Stomach (tissue), 19 donors: ENCODE measurements around the gene ZNF248. TPM values are rescaled to one million over a fixed set of nuclear protein-coding genes. Genes with fewer than 3 reads are reported as not detected.

Experiments used
- DNase-seq, 2 donors: peaks; one replicate each; pipeline versions ENCODE4 v3.0.0 to v3.0.0-alpha.2; 2013 to 2019
- H3K27ac ChIP-seq, 5 donors: fragments of 200-600 bp in 4 of 5; sonication (generic) in 4 of 5; one replicate each; pipeline ENCODE4 v1.5.1; 2013 to 2019; ENCODE audit warnings: mild to moderate bottlenecking in 1 of 5, moderate library complexity in 1 of 5
- H3K27me3 ChIP-seq, 3 donors: fragments of 200-600 bp; sonication (generic); one replicate each; pipeline ENCODE4 v1.5.1; 2017 to 2019; ENCODE audit warnings: mixed run types in 1 of 3
- H3K36me3 ChIP-seq, 4 donors: fragments of 200-600 bp; sonication (generic); 1 replicate in 3 of 4; 2 replicates in 1 of 4; pipeline ENCODE4 v1.5.1; 2016 to 2019
- H3K4me1 ChIP-seq, 4 donors: fragments of 200-600 bp; sonication (generic); one replicate each; pipeline ENCODE4 v1.5.1; 2016 to 2019
- H3K4me3 ChIP-seq, 4 donors: fragments of 200-600 bp; sonication (generic) in 3 of 4; one replicate each; pipeline ENCODE4 v1.5.1; 2016 to 2019; ENCODE audit warnings: mild to moderate bottlenecking in 1 of 4
- H3K9me3 ChIP-seq, 4 donors: fragments of 200-600 bp; sonication (generic); one replicate each; pipeline ENCODE4 v1.5.1; 2016 to 2019
- EP300 ChIP-seq: sonication (generic); formaldehyde crosslinking; IDR thresholded peaks from one replicate; pipeline ENCODE4 v1.6.1; 2017; ENCODE audit warnings: antibody characterized with exemption
- POLR2A ChIP-seq, 4 donors: fragments of 450-650 bp; IDR thresholded peaks; one replicate each; pipeline ENCODE4 v1.6.1; 2016; ENCODE audit warnings: antibody characterized with exemption in 4 of 4, control low read depth in 2 of 4, mild to moderate bottlenecking in 1 of 4, moderate library complexity in 1 of 4
- POLR2AphosphoS5 ChIP-seq, 3 donors: sonication (generic); formaldehyde crosslinking; IDR thresholded peaks; one replicate each; pipeline ENCODE4 v1.6.1; 2016; ENCODE audit warnings: antibody characterized with exemption in 3 of 3
- WGBS, 5 donors: extraction: QIAGEN DNeasy Blood & Tissue Kit in 3 of 5; methylation state at CpG; one replicate each; pipeline versions ENCODE4 v1.1.5 to v1.1.7; 2013 to 2018; 5-methylcytosine and 5-hydroxymethylcytosine counted together
- intact Hi-C: fragments of 100-400 bp; cut with DNase I; formaldehyde crosslinking; loops from one replicate; pipeline ENCODE4 v1.15.1; 2023; ENCODE audit warnings: low total_unique reads
- long read RNA-seq, 10 donors: transcript quantifications; one replicate each; lab custom pipeline, GENCODE V29; 2026
- polyA plus RNA-seq, 3 donors: library from polyadenylated mRNA; stranded (reverse); fragments of 200-250 nt; gene quantifications; one replicate each; pipeline ENCODE4 v1.2.3, GENCODE V29; 2013
- total RNA-seq, 5 donors: library from RNA; depleted of rRNA; stranded (reverse); fragments of >200 nt; gene quantifications; one replicate each; pipeline versions ENCODE4 v1.1.0 to v1.2.3, GENCODE V29; 2014 to 2016
- TF ChIP-seq, protein P1 (sequence below), 7 experiments: fragments of 450-650 bp in 4 of 7; fragments of 200-600 bp in 3 of 7; sonication (generic) in 3 of 7; IDR thresholded peaks; one replicate each; pipeline ENCODE4 v1.5.1; 2016 to 2019; ENCODE audit warnings: antibody characterized with exemption in 7 of 7, control low read depth in 2 of 7, mild to moderate bottlenecking in 1 of 7
- donor health status: healthy with polysubstance abuse.
- donor health status: Bipolar disorder and iron deficiency.
- donor health status: healthy.

ZNF248 gene
- total RNA-seq: 10 to 100 TPM in 4 of 5 donors, 1 to 10 TPM in 1; 8.2 to 32.9 (median 15.5) TPM
- polyA plus RNA-seq: 1 to 10 TPM; 2.5 to 5.8 (median 2.9) TPM
- long read RNA-seq, donor 1, full-length matches to known transcripts: 1 of 1 reads
- long read RNA-seq, donor 1, partial matches to known transcripts: 0 of 1 reads
- long read RNA-seq, donor 1, other reads (novel, unspliced or antisense): 0 of 1 reads
- long read RNA-seq, donor 2, full-length matches to known transcripts: 4 of 4 reads
- long read RNA-seq, donor 2, partial matches to known transcripts: 0 of 4 reads
- long read RNA-seq, donor 2, other reads (novel, unspliced or antisense): 0 of 4 reads
- long read RNA-seq, donor 3: 0 reads
- long read RNA-seq, donor 4, full-length matches to known transcripts: 1 of 1 reads
- long read RNA-seq, donor 4, partial matches to known transcripts: 0 of 1 reads
- long read RNA-seq, donor 4, other reads (novel, unspliced or antisense): 0 of 1 reads
- long read RNA-seq, donor 5, full-length matches to known transcripts: 1 of 1 reads
- long read RNA-seq, donor 5, partial matches to known transcripts: 0 of 1 reads
- long read RNA-seq, donor 5, other reads (novel, unspliced or antisense): 0 of 1 reads
- long read RNA-seq, donor 6, full-length matches to known transcripts: 10 of 15 reads
- long read RNA-seq, donor 6, partial matches to known transcripts: 5 of 15 reads
- long read RNA-seq, donor 6, other reads (novel, unspliced or antisense): 0 of 15 reads
- long read RNA-seq, donor 7, full-length matches to known transcripts: 3 of 3 reads
- long read RNA-seq, donor 7, partial matches to known transcripts: 0 of 3 reads
- long read RNA-seq, donor 7, other reads (novel, unspliced or antisense): 0 of 3 reads
- long read RNA-seq, donor 8, full-length matches to known transcripts: 3 of 3 reads
- long read RNA-seq, donor 8, partial matches to known transcripts: 0 of 3 reads
- long read RNA-seq, donor 8, other reads (novel, unspliced or antisense): 0 of 3 reads
- long read RNA-seq, donor 9, full-length matches to known transcripts: 3 of 3 reads
- long read RNA-seq, donor 9, partial matches to known transcripts: 0 of 3 reads
- long read RNA-seq, donor 9, other reads (novel, unspliced or antisense): 0 of 3 reads
- long read RNA-seq, donor 10: 0 reads

DNA sequence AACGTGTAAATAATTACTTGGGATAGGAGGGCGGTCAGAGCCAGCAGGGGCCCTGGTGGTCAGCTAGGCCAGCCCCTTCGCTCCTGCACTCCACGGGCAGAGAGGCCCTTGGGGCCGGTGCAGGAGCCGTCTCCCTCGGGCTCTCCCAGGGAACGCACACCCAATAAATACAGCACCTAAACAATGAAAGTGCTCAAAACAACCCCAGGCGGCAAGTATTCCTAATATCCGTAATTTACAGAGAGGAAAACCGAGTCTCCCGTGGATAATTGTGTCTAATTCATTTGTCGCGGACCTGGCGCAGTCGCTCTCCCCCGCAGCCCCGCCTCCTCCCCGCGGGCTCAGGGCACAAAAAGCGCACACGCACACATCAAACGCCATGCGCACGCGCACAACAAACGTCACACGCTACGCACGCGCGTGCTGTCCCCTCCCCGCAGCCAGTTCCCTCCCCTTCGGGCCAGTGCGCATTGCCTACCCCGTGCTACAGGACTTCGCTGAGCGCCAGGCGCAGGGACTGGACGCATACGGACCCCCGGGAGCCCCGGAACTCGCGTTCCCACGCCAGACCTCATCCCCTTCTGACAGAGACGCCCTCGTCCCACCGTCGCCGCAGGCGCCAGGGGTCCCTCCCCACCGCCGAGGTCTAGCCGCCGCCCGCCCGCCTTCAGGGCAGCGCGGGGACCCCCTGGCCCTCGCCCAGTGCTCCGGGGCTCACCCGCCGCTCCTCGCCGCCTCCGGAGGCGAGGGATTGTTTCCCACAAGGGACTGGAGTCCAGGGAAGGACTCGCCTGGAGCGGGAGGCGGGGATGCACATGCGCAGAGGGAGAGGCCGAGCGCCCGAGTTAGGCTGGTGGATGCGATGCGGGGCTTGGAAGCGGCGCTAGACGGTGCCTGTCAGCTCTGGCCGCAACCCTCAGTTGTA lies at the start of gene ZNF248:
TSS of gene ZNF248 (minus strand) at position 324 of the 925 bp plus-strand sequence. CDS start 1,300 bp downstream, outside the sequence.
- Histone ChIP-seq H3K4me3 (peak within 1 kb of the TSS; percentile 66 to 89 (median 74)), H3K36me3 (peaks cover 4 to 14% (median 8%) of the 10 kb centered on the region in 4 donors), H3K4me1 (peaks cover 11 to 38% (median 25%) of the 10 kb centered on the region in 4 donors), H3K27me3 (no peaks in the 10 kb centered on the region), H3K9me3 (no peaks in the 10 kb centered on the region), H3K27ac (peak within 1 kb of the TSS; percentile 96 to 100 (median 98))
- intact Hi-C loops: loop anchor here (10.0 kb wide), 1 partner anchor 237 kb away; the partner anchor contains the start of gene ZNF37A
- TF ChIP-seq POLR2A (IDR thresholded peaks at IDR 0.05): peak in 2 of 4 donors; percentile 91 to 97
- peak; percentile 99 for TF ChIP-seq POLR2AphosphoS5 (IDR thresholded peaks at IDR 0.05)
- TF ChIP-seq EP300: peak; percentile 19
- TF ChIP-seq, protein P1, sequence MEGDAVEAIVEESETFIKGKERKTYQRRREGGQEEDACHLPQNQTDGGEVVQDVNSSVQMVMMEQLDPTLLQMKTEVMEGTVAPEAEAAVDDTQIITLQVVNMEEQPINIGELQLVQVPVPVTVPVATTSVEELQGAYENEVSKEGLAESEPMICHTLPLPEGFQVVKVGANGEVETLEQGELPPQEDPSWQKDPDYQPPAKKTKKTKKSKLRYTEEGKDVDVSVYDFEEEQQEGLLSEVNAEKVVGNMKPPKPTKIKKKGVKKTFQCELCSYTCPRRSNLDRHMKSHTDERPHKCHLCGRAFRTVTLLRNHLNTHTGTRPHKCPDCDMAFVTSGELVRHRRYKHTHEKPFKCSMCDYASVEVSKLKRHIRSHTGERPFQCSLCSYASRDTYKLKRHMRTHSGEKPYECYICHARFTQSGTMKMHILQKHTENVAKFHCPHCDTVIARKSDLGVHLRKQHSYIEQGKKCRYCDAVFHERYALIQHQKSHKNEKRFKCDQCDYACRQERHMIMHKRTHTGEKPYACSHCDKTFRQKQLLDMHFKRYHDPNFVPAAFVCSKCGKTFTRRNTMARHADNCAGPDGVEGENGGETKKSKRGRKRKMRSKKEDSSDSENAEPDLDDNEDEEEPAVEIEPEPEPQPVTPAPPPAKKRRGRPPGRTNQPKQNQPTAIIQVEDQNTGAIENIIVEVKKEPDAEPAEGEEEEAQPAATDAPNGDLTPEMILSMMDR (IDR thresholded peaks at IDR 0.05): no peak
- peak; percentile 97 to 99 for DNase-seq
- 0 to 1% (median 1%) methylated on average over 59 to 81 of the region's 81 CpGs for WGBS, 5 donors

- TF ChIP-seq EP300 (no peak), POLR2AphosphoS5 (IDR thresholded peaks at IDR 0.05) (no peak)
- no peak for DNase-seq
- Histone ChIP-seq H3K27me3 (no peaks in the 10 kb centered on the region), H3K9me3 (peaks cover 0 to 22% (median 7%) of the 10 kb centered on the region in 4 donors), H3K36me3 (no peaks in the 10 kb centered on the region), H3K4me1 (no peaks in the 10 kb centered on the region), H3K27ac (no peak overlapping the region), H3K4me3 (no peak overlapping the region)
- WGBS, 5 donors: 43 to 55% (median 49%) methylated on average over 2 of the region's 2 CpGs
- intact Hi-C loops: no loop called here
Measured at GRCh38 chr10:37906382-37906781, 49.0 kb upstream of the ZNF248 start.

DNA sequence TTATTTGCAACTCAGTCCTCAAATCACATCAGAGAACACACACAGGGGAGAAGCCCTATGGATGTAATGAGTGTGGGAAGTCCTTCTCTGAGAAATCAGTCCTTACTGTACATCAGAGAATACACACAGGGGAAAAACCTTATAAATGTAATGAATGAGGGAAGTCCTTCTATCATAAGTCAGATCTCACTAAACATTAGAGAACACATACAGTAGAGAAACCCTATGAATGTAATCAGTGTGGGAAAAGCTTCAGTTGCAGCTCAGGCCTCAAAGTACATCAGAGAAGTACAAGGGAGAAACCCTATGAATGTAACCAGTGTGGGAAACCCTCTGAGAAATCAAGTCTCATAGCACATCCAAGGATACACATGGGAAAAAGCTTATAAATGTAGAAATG lies 39.0 kb upstream of the ZNF248 start:
- intact Hi-C loops: no loop called here

GRCh38 chr10:37895674-37896073 lies 38.3 kb upstream of the ZNF248 start:
- Histone ChIP-seq H3K27ac (no peak overlapping the region), H3K27me3 (no peaks in the 10 kb centered on the region), H3K4me3 (no peak overlapping the region), H3K36me3 (no peaks in the 10 kb centered on the region), H3K9me3 (peaks cover 9 to 66% (median 56%) of the 10 kb centered on the region in 4 donors), H3K4me1 (no peaks in the 10 kb centered on the region)
- TF ChIP-seq, protein P1 (IDR thresholded peaks at IDR 0.05): no peak
- TF ChIP-seq EP300 (no peak), POLR2A (IDR thresholded peaks at IDR 0.05) (no peak), POLR2AphosphoS5 (IDR thresholded peaks at IDR 0.05) (no peak)
- 61 to 75% (median 70%) methylated on average over 3 of the region's 3 CpGs for WGBS, 5 donors
- intact Hi-C loops: no loop called here
- DNase-seq: no peak

More for the DNA sequence above, 39.0 kb upstream of the ZNF248 start:
- Histone ChIP-seq H3K27ac (no peak overlapping the region), H3K4me1 (no peaks in the 10 kb centered on the region), H3K36me3 (no peaks in the 10 kb centered on the region), H3K27me3 (no peaks in the 10 kb centered on the region), H3K4me3 (no peak overlapping the region), H3K9me3 (peaks cover 9 to 59% (median 50%) of the 10 kb centered on the region in 4 donors)
- no peak for TF ChIP-seq POLR2A (IDR thresholded peaks at IDR 0.05)
- TF ChIP-seq, protein P1 (IDR thresholded peaks at IDR 0.05): no peak
- no peak for DNase-seq
